Small intestine (tissue), 7 donors: Measurements from ENCODE around the gene E4F1. TPM values are rescaled to one million over a fixed set of nuclear protein-coding genes. Genes with fewer than 3 reads are reported as not detected.
"Not testable (repeated sequence)": the region's sequence is repeated elsewhere in the genome, so short reads cannot be mapped to it uniquely, and the experiment has no call there.

Experiments
- DNase-seq, 2 donors: peaks; one replicate each; pipeline versions ENCODE4 v3.0.0 to v3.0.0-alpha.2; 2013
- FAIRE-seq: peaks from 2 replicates; lab custom pipeline; 2012; peaks lifted over from hg19 to GRCh38; lab: Jason Lieb, UNC
- H3K27ac ChIP-seq, 3 donors: one replicate each; pipeline ENCODE4 v1.5.1; 2013; ENCODE audit warnings: low read length in 2 of 3, mild to moderate bottlenecking in 2 of 3, control low read depth in 1 of 3, inconsistent platforms in 1 of 3, low read depth in 1 of 3, moderate library complexity in 1 of 3
- H3K27me3 ChIP-seq, 3 donors: one replicate each; pipeline ENCODE4 v1.6.1; 2013; ENCODE audit warnings: low read length in 3 of 3, inconsistent platforms in 1 of 3; ENCODE audit not compliant: control insufficient read depth in 3 of 3, insufficient read depth in 3 of 3
- H3K36me3 ChIP-seq, 3 donors: one replicate each; pipeline ENCODE4 v1.6.1; 2013; ENCODE audit warnings: low read length in 3 of 3, inconsistent platforms in 1 of 3, low read depth in 1 of 3, mild to moderate bottlenecking in 1 of 3, moderate library complexity in 1 of 3; ENCODE audit not compliant: control insufficient read depth in 3 of 3, insufficient read depth in 2 of 3
- H3K4me1 ChIP-seq, 3 donors: one replicate each; pipeline ENCODE4 v1.6.1; 2013; ENCODE audit warnings: low read length in 2 of 3, inconsistent platforms in 1 of 3, low read depth in 1 of 3, mild to moderate bottlenecking in 1 of 3, moderate library complexity in 1 of 3; ENCODE audit not compliant: control insufficient read depth in 3 of 3, insufficient read depth in 2 of 3
- H3K4me3 ChIP-seq, 3 donors: one replicate each; pipeline ENCODE4 v1.5.1; 2013; ENCODE audit warnings: low read length in 3 of 3, control low read depth in 1 of 3, inconsistent platforms in 1 of 3, low read depth in 1 of 3, mild to moderate bottlenecking in 1 of 3, moderate library complexity in 1 of 3
- H3K9me3 ChIP-seq, 2 donors: one replicate each; pipeline ENCODE4 v1.6.1; 2013; ENCODE audit warnings: low read depth in 1 of 2, low read length in 1 of 2; ENCODE audit not compliant: control insufficient read depth in 2 of 2, insufficient read depth in 1 of 2
- WGBS, 3 donors: extraction: QIAGEN DNeasy Blood & Tissue Kit; methylation state at CpG; one replicate each; pipeline ENCODE4 v1.1.7; 2013; 5-methylcytosine and 5-hydroxymethylcytosine counted together
- polyA plus RNA-seq, 4 donors: library from polyadenylated mRNA; stranded (reverse) in 3 of 4; unstranded in 1 of 4; fragments of 200-250 nt in 3 of 4; fragments of 120-200 nt in 1 of 4; gene quantifications; one replicate each; pipeline versions ENCODE4 v1.2.1 to v1.2.3, GENCODE V29; 2013
- donor health status: healthy with polysubstance abuse.
- donor health status: control.
- donor health status: control.
- donor health status: Bipolar disorder and iron deficiency.
- donor health status: healthy.

E4F1 gene
- polyA plus RNA-seq, 4 donors: 16.5 to 37.1 (median 22.8) TPM

DNA sequence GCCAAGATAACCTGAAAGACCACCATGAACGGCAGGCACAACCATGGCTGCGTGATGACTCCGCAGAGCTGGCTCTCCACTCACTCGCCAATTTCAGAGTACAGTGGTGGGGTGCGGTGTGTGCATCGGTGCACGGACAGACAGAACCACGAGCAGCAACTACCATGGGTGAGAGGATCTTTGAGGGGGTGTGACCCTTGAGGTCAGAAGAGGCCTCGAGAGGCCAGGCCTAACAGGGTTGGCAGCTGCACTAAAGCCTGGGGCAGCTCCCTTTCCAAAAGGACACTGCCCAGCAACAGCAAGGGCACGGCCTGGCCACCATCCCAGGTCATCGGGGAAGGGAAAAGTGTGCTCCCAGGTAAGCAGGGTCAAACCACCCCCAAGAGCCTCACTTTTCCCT, 29.9 kb downstream of the E4F1 start:
- H3K36me3 ChIP-seq: peaks cover 16 to 76% (median 23%) of the 10 kb centered on the region in 3 donors
- DNase-seq: no peak
- 84 to 90% (median 87%) methylated on average over 11 of the region's 11 CpGs for WGBS, 3 donors

GRCh38 chr16:2256531-2257140, 33.2 kb downstream of the E4F1 start:
- H3K4me3 ChIP-seq: no peak overlapping the region
- no peak for DNase-seq
- H3K4me1 ChIP-seq: peaks cover 0 to 7% (median 0%) of the 10 kb centered on the region in 3 donors
- H3K9me3 ChIP-seq: no peaks in the 10 kb centered on the region
- no peaks in the 10 kb centered on the region for H3K27me3 ChIP-seq
- H3K27ac ChIP-seq: no peak overlapping the region
- 88 to 94% (median 93%) methylated on average over 12 of the region's 12 CpGs for WGBS, 3 donors
- peaks cover 19 to 81% (median 30%) of the 10 kb centered on the region in 3 donors for H3K36me3 ChIP-seq
- FAIRE-seq: no peak

More for the DNA sequence above, 29.9 kb downstream of the E4F1 start:
- peaks cover 0 to 11% (median 2%) of the 10 kb centered on the region in 3 donors for H3K4me1 ChIP-seq
- H3K27me3 ChIP-seq: no peaks in the 10 kb centered on the region
- H3K4me3 ChIP-seq: no peak overlapping the region
- no peak for FAIRE-seq
- no peak overlapping the region for H3K27ac ChIP-seq
- no peaks in the 10 kb centered on the region for H3K9me3 ChIP-seq

GRCh38 chr16:2257726-2258125, 34.3 kb downstream of the E4F1 start:
- no peak overlapping the region for H3K4me3 ChIP-seq
- H3K9me3 ChIP-seq: no peaks in the 10 kb centered on the region
- FAIRE-seq: no peak
- H3K27me3 ChIP-seq: no peaks in the 10 kb centered on the region
- H3K36me3 ChIP-seq: peaks cover 24 to 79% (median 34%) of the 10 kb centered on the region in 3 donors
- DNase-seq: no peak
- 92 to 94% (median 93%) methylated on average over 6 of the region's 6 CpGs for WGBS, 3 donors
- no peak overlapping the region for H3K27ac ChIP-seq
- H3K4me1 ChIP-seq: no peaks in the 10 kb centered on the region

- not testable (repeated sequence) for DNase-seq, H3K4me3 ChIP-seq, H3K27me3 ChIP-seq, H3K4me1 ChIP-seq, FAIRE-seq, H3K9me3 ChIP-seq, H3K27ac ChIP-seq
- 93 to 97% (median 97%) methylated on average over 7 of the region's 7 CpGs for WGBS, 3 donors
- peaks cover 29 to 80% (median 37%) of the 10 kb centered on the region in 3 donors for H3K36me3 ChIP-seq
Observed at GRCh38 chr16:2258530-2258929, 35.1 kb downstream of the E4F1 start.

DNA sequence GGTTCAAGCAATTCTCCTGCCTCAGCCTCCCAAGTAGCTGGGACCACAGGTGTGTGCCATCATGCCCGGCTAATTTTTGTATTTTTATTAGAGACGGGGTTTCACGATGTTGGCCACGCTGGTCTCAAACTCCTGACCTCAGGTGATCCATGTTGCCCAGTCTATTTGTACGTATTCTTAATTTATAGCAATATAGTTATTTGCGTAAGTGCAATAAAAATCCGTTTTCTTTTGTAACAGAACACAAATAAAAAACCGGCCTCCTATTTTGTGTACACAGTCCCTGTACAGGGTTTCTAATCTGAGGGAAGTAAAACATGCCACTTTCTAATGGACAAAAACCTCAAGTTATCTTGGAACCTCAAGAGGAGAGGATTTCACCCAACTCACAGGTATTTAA, 36.9 kb downstream of the E4F1 start:
- Histone ChIP-seq H3K4me3 (no peak overlapping the region), H3K27ac (no peak overlapping the region), H3K27me3 (no peaks in the 10 kb centered on the region), H3K9me3 (no peaks in the 10 kb centered on the region), H3K36me3 (peaks cover 28 to 74% (median 30%) of the 10 kb centered on the region in 3 donors), H3K4me1 (no peaks in the 10 kb centered on the region)
- DNase-seq (no peak), FAIRE-seq (no peak)
- 89 to 95% (median 91%) methylated on average over 8 of the region's 8 CpGs for WGBS, 3 donors

GRCh38 chr16:2263026-2263425, 39.6 kb downstream of the E4F1 start:
- FAIRE-seq, H3K27me3 ChIP-seq, H3K9me3 ChIP-seq, H3K27ac ChIP-seq, DNase-seq, H3K4me1 ChIP-seq, H3K4me3 ChIP-seq: not testable (repeated sequence)
- peaks cover 16 to 51% (median 20%) of the 10 kb centered on the region in 3 donors for H3K36me3 ChIP-seq
- WGBS, 3 donors: 79 to 89% (median 83%) methylated on average over 14 of the region's 14 CpGs

- H3K4me3 ChIP-seq: peak overlapping the region in 2 of 3 donors; percentile 75 to 92
- WGBS, 3 donors: 0 to 5% (median 0%) methylated on average over 6 to 11 of the region's 12 CpGs
- not testable (repeated sequence) for H3K27me3 ChIP-seq, FAIRE-seq, H3K9me3 ChIP-seq
- peak; percentile 17 to 18 for DNase-seq
- H3K36me3 ChIP-seq: peaks cover 11 to 37% (median 14%) of the 10 kb centered on the region in 3 donors
- peaks cover 0 to 12% (median 8%) of the 10 kb centered on the region in 3 donors for H3K4me1 ChIP-seq
- H3K27ac ChIP-seq: peak overlapping the region in 1 of 3 donors; percentile 98
Observed at GRCh38 chr16:2266887-2267286, 43.5 kb downstream of the E4F1 start.

DNA sequence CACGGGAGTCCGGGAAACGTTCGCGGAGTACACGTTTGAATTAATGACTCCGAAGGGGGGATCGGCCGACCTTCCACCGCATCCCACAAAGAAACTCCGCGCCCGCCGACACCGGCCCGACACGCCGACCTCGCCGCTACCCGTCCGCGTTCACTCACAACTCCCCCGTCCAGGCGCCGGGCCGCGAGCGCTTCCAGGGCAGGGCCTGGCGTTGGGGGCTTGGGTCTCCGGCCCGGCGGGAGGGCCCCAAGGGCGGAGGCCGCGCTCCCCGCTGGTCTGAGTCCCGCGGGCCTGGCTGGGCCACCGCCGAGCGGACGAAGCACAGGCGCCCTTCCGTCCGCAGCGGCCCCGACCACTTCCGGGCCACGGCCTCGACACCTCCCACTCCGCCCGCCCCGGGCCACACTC, 44.1 kb downstream of the E4F1 start:
- H3K27me3 ChIP-seq, DNase-seq, FAIRE-seq, H3K9me3 ChIP-seq: not testable (repeated sequence)
- Histone ChIP-seq H3K4me1 (peaks cover 0 to 12% (median 8%) of the 10 kb centered on the region in 3 donors), H3K4me3 (peak overlapping the region; percentile 75 to 92 (median 84)), H3K36me3 (peaks cover 9 to 36% (median 10%) of the 10 kb centered on the region in 3 donors), H3K27ac (peak overlapping the region; percentile 82 to 100 (median 98))
- WGBS, 3 donors: 0 to 1% (median 0%) methylated on average over 46 to 54 of the region's 54 CpGs
